PC-9 (cell line): ENCODE data around the gene FLAD1. TPM values are rescaled to one million over a fixed set of nuclear protein-coding genes. Genes with fewer than 3 reads are reported as not detected.

ENCODE experiments used
- BruUV-seq: library from RNA; stranded (reverse); fragments of 400-500 nt; replicated peaks from 2 replicates; lab custom pipeline; 2021; lab: Mats Ljungman, UMichigan
- CTCF ChIA-PET: fragments of 300-600 bp; sonication (Branson Sonifier 250); formaldehyde crosslinking; loops from one replicate; lab custom pipeline; 2022; ENCODE audit warnings: antibody characterized with exemption; lab: Charles Lee
- POLR2A ChIA-PET: fragments of 300-600 bp; sonication (Branson Sonifier 250); formaldehyde crosslinking; loops from one replicate; lab custom pipeline; 2022; ENCODE audit warnings: antibody characterized with exemption; ENCODE audit not compliant: unreplicated experiment; lab: Charles Lee
- DNase-seq, 2 experiments: peaks; one replicate each; pipeline versions ENCODE4 v3.0.0 to v3.0.0-alpha.2; 2015 to 2022; ENCODE audit warnings: mixed read lengths in 1 of 2
- H2AFZ ChIP-seq: fragments of 200-600 bp; sonication (generic); 2 replicates; pipeline ENCODE4 v1.8.1; 2017; ENCODE audit warnings: antibody characterized with exemption
- H3F3A ChIP-seq: fragments of 200-600 bp; sonication (generic); 2 replicates; pipeline ENCODE4 v1.8.1; 2017; ENCODE audit warnings: antibody characterized with exemption, mild to moderate bottlenecking, low read depth; ENCODE audit not compliant: insufficient read depth
- H3K27ac ChIP-seq: fragments of 200-600 bp; sonication (generic); 2 replicates; pipeline ENCODE4 v1.6.1; 2016; ENCODE audit warnings: mixed run types
- H3K27me3 ChIP-seq: fragments of 200-600 bp; sonication (generic); 2 replicates; pipeline ENCODE4 v1.6.1; 2016; ENCODE audit warnings: low read depth, mixed run types; ENCODE audit not compliant: insufficient read depth
- H3K36me3 ChIP-seq: fragments of 200-600 bp; sonication (generic); 2 replicates; pipeline ENCODE4 v1.6.1; 2016; ENCODE audit warnings: low read depth, mixed run types
- H3K4me1 ChIP-seq: fragments of 200-600 bp; sonication (generic); replicated peaks from 2 replicates; pipeline ENCODE4 v1.6.1; 2016; ENCODE audit warnings: mixed run types; ENCODE audit not compliant: insufficient read depth
- H3K4me2 ChIP-seq: fragments of 200-600 bp; sonication (generic); 2 replicates; pipeline ENCODE4 v1.6.1; 2017; ENCODE audit warnings: mixed run types
- H3K4me3 ChIP-seq: fragments of 200-600 bp; sonication (generic); 2 replicates; pipeline ENCODE4 v1.6.1; 2016; ENCODE audit warnings: mixed run types
- H3K79me2 ChIP-seq: fragments of 200-600 bp; sonication (generic); 2 replicates; pipeline ENCODE4 v1.6.1; 2017; ENCODE audit warnings: low read depth, mixed run types
- H3K9me2 ChIP-seq: fragments of 200-600 bp; sonication (generic); 2 replicates; pipeline ENCODE4 v1.8.1; 2017; ENCODE audit warnings: mild to moderate bottlenecking; ENCODE audit not compliant: insufficient read depth
- H3K9me3 ChIP-seq: fragments of 200-600 bp; sonication (generic); 2 replicates; pipeline ENCODE4 v1.8.1; 2016; ENCODE audit warnings: low read depth; ENCODE audit not compliant: insufficient read depth
- H4K20me1 ChIP-seq: fragments of 200-600 bp; sonication (generic); 2 replicates; pipeline ENCODE4 v1.8.1; 2017; ENCODE audit not compliant: insufficient read depth
- CTCF ChIP-seq: fragments of 200-600 bp; sonication (generic); conservative IDR thresholded peaks from 2 replicates; pipeline ENCODE4 v1.6.1; 2017; ENCODE audit warnings: mixed run types, antibody characterized with exemption, mild to moderate bottlenecking, moderate library complexity
- EZH2 ChIP-seq: fragments of 200-600 bp; sonication (generic); IDR thresholded peaks from 2 replicates; pipeline ENCODE4 v1.8.0; 2017; ENCODE audit warnings: antibody characterized with exemption, low read depth
- intact Hi-C: fragments of 100-400 bp; cut with micrococcal nuclease; formaldehyde crosslinking; loops from one replicate; pipeline ENCODE4 v1.10.0; 2022; ENCODE audit not compliant: unreplicated experiment
- total RNA-seq: library from RNA; stranded (reverse); gene quantifications from 2 replicates; pipeline ENCODE4 v1.2.3, GENCODE V29; 2021

The FLAD1 gene
- total RNA-seq, 1 experiment from 2014 or later: 54.2 TPM

DNA sequence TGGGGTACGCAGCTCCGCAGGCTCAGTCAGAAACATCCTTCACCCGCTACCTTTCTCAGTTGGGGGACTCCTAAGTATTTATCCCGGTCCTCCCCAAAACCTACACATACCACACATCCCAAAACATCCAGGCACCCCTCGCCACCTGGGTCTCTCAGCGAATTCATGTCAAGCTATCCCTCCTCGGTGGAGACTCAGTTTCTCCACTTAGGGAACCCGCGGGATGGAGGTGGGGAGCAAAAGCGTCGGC, 18.2 kb downstream of the FLAD1 start:
- peak overlapping the region; percentile 71; the same call in 1 of the 2 replicates for H2AFZ ChIP-seq
- peaks cover 45% of the 10 kb centered on the region for H3K79me2 ChIP-seq
- ChIA-PET POLR2A (interaction anchor here (0.5 to 0.7 kb wide), 3 partner anchors 8 to 1450 kb away, joined by 3 to 5 read pairs (median 4); partner anchors contain the start of gene LENEP), CTCF (no interaction called here)
- DNase-seq: no peak
- peak overlapping the region; percentile 80 for H3K4me3 ChIP-seq
- H3K9me3 ChIP-seq: no peaks in the 10 kb centered on the region
- H3F3A ChIP-seq: peaks cover 28% of the 10 kb centered on the region
- H3K27ac ChIP-seq: peak overlapping the region; percentile 72
- H3K36me3 ChIP-seq: no peaks in the 10 kb centered on the region
- no peaks in the 10 kb centered on the region for H4K20me1 ChIP-seq
- TF ChIP-seq CTCF: no peak
- TF ChIP-seq EZH2: no peak
- peak overlapping the region; percentile 90 for H3K4me2 ChIP-seq
- peaks cover 20% of the 10 kb centered on the region for H3K4me1 ChIP-seq
- intact Hi-C loops: loop anchor here (1.0 to 5.0 kb wide), 4 partner anchors 28 to 65 kb away; partner anchors contain the start of genes PMVK and PYGO2
- BruUV-seq: no TSS peak
- H3K9me2 ChIP-seq: no peaks in the 10 kb centered on the region
- H3K27me3 ChIP-seq: no peaks in the 10 kb centered on the region

- no peaks in the 10 kb centered on the region for H3K36me3 ChIP-seq
- TF ChIP-seq EZH2 (no peak), CTCF (peak; percentile 68; the same call in 1 of the 2 replicates)
- peak overlapping the region; percentile 72 for H3K27ac ChIP-seq
- no peaks in the 10 kb centered on the region for H3K9me3 ChIP-seq
- intact Hi-C loops: loop anchor here (1.0 to 5.0 kb wide), 6 partner anchors 15 to 82 kb away; partner anchors contain the start of genes PMVK and PYGO2
- no peaks in the 10 kb centered on the region; the same call in 1 of the 2 replicates for H4K20me1 ChIP-seq
- H3K9me2 ChIP-seq: no peaks in the 10 kb centered on the region
- peaks cover 20% of the 10 kb centered on the region for H3K4me1 ChIP-seq
- peak overlapping the region; percentile 80 for H3K4me3 ChIP-seq
- H3K79me2 ChIP-seq: peaks cover 50% of the 10 kb centered on the region
- CTCF ChIA-PET: interaction anchor here (0.7 to 1.2 kb wide), 3 partner anchors 15 to 49 kb away, joined by 3 to 7 read pairs (median 4); partner anchors contain the start of gene ADAM15
- peak overlapping the region; percentile 90 for H3K4me2 ChIP-seq
- BruUV-seq: TSS peak; percentile 35
- POLR2A ChIA-PET: interaction anchor here (0.5 to 0.9 kb wide), 8 partner anchors 8 to 1450 kb away, joined by 3 to 22 read pairs (median 6); partner anchors contain the start of genes FLAD1 and SHC1
- peak overlapping the region; percentile 71; the same call in 1 of the 2 replicates for H2AFZ ChIP-seq
- H3F3A ChIP-seq: peaks cover 24% of the 10 kb centered on the region
- H3K27me3 ChIP-seq: no peaks in the 10 kb centered on the region
- peak; percentile 96 to 99 for DNase-seq
Observed at GRCh38 chr1:155001675-155002463, 18.7 kb downstream of the FLAD1 start.

DNA sequence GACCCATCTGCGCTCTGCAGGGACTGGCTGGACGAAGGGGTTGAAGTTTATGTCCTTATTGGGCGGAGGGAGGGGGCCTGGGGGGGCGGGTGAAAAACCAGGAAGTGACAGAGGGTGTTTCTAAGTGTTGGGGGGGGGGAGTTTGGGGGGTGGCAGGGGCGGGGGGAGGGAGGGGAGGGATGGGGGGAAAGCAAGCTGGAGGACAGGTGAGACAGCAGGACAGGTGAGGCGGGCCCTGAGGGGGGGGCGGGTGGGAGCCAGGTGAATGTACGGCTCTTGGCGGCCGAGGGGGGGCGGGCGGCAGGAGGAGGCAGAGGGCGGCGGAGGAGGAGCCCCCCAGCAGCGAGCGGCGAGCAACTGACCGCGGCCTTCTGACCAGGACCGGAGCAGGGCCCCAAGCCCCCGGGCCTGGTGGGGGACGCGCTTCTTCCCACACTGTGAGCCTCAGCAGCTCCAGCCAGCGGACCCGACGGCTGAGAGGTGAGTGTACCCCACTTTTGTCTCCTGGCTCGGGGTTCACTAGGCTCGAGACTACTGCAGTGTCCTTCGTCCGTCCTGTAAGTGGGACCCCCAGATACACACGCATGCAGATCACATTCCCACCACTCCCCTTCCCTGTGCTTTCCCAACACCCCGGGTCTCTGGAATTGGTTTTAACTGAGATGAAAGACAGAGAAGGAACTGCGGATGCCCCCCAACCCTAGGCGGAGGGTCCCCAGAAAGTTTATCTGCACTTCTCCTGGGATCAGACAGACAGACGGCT, 19.5 kb downstream of the FLAD1 start, which contains the start of gene ZBTB7B:
TSS of gene ZBTB7B (plus strand) at position 339 of the 763 bp plus-strand sequence. CDS start 11,859 bp downstream, outside the sequence.
- Histone ChIP-seq H3K4me3 (peak within 1 kb of the TSS; percentile 100), H3K9me2 (no peaks in the 10 kb centered on the region), H3K4me2 (peak within 1 kb of the TSS; percentile 91), H3F3A (peaks cover 16% of the 10 kb centered on the region), H3K36me3 (no peaks in the 10 kb centered on the region), H2AFZ (peak within 1 kb of the TSS; percentile 77), H3K27me3 (no peaks in the 10 kb centered on the region), H3K4me1 (peaks cover 20% of the 10 kb centered on the region), H4K20me1 (no peaks in the 10 kb centered on the region; the same call in 1 of the 2 replicates), H3K27ac (peak within 1 kb of the TSS; percentile 72), H3K79me2 (peaks cover 58% of the 10 kb centered on the region), H3K9me3 (no peaks in the 10 kb centered on the region)
- TSS peak; percentile 53 for BruUV-seq
- intact Hi-C loops: loop anchor here (1.0 to 5.0 kb wide), 3 partner anchors 15 to 82 kb away; partner anchors contain the start of gene PYGO2
- CTCF ChIA-PET: interaction anchor here (0.7 to 1.2 kb wide), 3 partner anchors 14 to 49 kb away, joined by 3 to 7 read pairs (median 4); partner anchors contain the start of gene ADAM15
- POLR2A ChIA-PET: interaction anchor here (0.5 to 0.9 kb wide), 7 partner anchors 8 to 80 kb away, joined by 3 to 22 read pairs (median 7); partner anchors contain the start of genes FLAD1 and SHC1
- DNase-seq: peak in 1 of 2 experiments; percentile 64
- TF ChIP-seq CTCF: no peak
- TF ChIP-seq EZH2: no peak
